Measurements from ENCODE around the gene COL6A2.
"Not testable (repeated sequence)": the region's sequence is repeated elsewhere in the genome, so short reads cannot be mapped to it uniquely, and the experiment has no call there.

Gene COL6A2

DNA sequence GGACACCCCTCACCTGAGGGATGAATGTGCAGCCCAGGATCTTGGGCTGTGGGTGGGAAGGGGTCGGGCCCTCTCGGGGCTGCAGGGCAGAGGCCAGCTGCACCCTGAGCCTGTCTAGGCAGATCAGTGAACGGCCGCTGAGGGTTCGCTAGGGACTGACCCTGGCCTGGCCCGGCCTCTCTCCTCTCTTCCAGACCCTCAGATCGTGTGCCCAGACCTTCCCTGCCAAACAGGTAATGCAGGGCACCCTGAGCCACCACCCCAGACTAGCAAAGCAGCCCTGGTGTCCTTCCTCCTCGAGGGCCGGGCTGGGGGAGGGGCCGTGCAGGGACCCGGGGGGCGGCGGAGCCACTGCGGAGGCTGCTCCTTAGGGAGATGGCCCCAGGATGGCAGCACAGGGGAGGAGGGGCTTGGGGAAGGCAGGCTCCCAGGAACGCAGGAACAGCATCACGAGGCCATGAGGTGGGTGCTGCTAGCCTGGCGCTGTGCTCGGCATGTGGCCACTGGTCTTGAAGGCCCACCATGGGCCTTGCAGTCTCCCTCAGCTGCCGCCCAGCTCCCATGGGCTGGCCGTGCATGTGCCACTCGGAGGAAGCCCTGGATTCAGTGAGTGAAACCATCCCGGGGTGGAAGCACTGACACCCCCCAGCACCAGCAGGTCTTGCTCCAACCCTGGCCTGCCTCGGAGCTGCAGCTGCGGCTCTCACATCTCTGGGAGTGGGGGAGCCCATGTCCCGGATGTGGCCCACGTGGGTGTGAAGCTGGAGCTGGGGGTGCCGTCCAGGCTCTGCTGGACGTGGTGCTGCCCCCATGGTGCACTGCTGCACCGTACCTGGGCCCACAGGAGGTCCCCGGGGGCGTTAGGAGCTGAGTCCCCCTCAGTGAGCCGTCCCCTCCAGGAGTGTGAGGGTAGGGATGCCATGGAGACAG, 28.7 kb downstream of the COL6A2 start:
- peak; percentile 40 for DNase-seq (ENCODE audit: low spot score)

DNA sequence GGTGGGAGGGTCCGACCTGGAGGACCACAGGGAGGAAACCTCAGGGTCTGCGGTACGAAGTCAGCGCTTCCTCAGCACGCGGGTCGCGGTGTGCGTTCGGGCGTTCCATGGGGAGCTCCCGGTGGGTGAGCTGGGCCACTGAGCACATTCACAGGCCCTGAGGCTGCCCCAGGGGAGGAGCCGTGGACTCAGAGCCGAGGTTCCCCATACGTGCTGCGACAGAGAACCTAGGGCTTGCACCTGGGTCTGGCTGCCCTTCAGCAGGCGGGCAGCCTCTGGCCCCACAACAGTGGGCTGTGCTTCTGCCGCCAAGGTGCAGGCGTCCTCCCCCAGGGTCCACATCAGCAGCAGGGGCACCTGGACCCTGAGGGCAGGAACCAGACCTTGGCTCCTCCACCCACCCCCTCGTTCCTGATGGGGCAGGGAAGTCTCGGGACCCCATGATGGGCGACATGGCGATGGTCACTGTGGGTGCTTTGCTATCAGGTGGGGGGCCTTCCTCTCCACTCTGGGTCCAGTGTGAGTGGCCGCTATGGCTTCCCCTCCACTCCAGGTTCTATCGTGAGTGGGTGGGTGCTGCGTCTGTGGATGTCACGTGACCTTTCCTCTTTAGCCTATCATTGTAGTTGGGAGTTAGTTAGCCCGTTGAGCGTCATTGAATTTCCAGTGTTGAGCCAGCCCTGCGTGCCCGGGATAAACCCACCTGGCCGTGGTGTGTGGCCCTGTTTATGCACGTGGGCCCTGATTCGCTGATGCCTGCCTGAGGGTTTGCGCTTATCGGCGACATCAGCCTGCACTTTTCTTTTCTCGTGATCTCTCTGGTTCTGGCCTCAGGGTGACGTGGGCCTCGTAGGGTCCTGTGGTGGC, 29.6 kb downstream of the COL6A2 start:
- DNase-seq (ENCODE audit: low spot score) = no peak

- DNase-seq (ENCODE audit: low spot score) = no peak
Measured at GRCh38 chr21:46128106-46128932, 30.4 kb downstream of the COL6A2 start.

GRCh38 chr21:46128933-46129571, 31.1 kb downstream of the COL6A2 start:
- no peak for DNase-seq (ENCODE audit: low spot score)

DNA sequence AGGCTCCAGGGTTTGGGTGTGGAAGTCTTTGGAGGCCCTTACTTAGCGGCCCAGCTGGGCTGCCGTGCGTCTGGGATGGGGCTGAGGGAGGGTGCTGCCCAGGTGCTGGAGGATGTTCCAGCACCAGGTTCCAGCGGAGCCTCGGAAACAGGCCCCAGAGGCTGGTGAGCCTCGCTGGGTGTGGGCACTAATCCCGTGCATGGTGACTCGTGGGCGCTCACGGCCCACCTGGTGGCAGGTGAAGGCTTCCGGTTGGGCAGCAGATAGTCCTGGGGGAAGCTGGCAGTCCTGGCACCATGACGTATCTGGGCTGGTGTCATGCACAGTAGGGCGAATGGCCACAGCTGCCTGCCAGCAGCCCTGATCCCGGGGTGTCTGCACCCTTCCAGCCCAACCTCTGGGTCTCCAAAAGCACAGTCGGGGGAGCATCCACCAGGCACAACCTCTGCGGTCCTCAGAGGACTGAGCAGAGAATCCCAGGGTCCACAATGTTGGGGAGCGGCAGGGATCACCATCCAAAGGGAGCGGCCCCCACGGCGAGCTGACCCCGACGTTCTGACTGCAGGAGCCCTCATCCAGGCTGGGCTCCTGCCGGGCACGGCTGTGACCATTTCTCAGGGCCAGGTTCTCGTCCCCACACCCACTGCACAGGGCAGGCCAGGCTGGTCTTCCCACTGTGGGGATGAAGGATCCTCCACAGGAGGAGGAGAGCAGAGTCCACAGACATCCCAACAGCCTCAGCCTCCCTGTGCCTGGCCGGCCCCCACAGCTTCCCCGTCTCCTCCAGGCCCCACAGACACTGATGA, 32.1 kb downstream of the COL6A2 start:
- no peak for DNase-seq (ENCODE audit: low spot score)

DNA sequence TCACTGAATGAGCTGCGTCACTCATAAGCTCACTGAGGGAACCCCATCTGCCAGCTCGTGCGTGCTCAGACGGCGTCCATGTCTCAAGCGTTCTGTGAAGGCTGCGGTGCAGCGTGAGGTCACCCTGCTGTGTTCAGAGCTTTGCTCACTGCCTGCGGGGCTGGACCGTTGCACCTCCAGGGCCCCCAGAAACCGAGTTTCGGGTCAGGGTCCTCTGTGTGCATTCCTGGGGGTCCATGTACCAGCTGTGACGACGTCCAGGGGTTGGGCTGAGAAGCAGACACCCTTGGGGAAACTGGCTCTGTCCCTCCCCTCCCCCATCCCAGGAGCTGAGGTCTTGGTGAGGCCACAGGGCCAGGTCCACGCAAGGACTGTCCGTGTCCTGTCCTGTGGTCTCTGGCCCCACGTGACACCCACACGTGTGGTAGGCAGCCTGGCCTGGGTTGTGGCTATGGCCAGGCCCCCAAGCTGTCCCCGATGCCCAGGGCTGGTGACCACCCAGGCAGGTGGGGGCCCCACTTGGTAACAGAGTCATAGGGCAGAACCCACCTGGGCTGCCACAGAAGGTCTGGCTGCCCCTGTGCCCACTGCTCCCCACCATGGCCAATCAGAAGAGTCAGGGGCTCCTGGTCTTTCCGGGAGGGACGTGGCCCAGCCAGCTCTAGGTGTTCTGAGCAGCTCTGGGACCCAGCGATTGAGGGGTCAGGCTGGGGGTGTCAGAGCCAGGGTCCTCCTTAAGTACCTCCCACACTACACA, 33.1 kb downstream of the COL6A2 start:
- no peak for DNase-seq (ENCODE audit: low spot score)

DNA sequence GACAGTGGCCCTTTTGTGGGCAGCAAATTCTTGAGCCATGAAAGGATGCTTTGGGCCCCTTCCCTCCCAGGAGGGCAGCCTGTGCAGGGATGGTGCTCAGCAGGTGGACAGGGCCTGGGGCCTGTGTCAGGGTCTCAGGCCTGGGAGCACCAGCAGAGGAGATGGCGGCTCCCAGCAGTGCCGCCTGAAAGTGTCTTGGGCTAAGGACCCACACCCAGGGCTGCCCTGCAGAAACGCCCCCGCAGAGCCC, 33.6 kb downstream of the COL6A2 start:
- no peak for DNase-seq (ENCODE audit: low spot score)

- no peak for DNase-seq (ENCODE audit: low spot score)
Measured at GRCh38 chr21:46131838-46132651, 34.1 kb downstream of the COL6A2 start.

- no peak for DNase-seq (ENCODE audit: low spot score)
Measured at GRCh38 chr21:46135782-46136395, 38.0 kb downstream of the COL6A2 start.

GRCh38 chr21:46136739-46137349, 38.9 kb downstream of the COL6A2 start:
- DNase-seq (ENCODE audit: low spot score) = no peak

DNA sequence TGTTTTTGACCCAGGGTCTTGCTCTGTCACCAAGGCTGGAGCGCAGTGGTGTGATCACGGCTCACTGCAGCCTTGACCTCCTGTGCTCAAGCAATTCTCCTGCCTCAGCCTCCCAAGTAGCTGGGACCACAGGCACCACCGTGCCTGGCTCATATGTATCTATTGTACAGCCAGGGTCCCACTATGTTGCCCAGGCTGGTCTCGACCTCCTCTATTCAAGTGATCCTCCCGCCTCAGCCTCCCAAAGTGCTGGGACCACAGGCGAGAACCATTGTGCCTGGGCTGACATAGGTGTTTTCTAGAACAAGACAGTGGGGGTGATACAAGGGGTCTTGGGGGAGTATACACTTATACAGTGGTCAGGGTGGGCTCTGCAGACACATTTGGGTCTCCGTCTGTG, 40.0 kb downstream of the COL6A2 start:
- no peak for DNase-seq (ENCODE audit: low spot score)

DNA sequence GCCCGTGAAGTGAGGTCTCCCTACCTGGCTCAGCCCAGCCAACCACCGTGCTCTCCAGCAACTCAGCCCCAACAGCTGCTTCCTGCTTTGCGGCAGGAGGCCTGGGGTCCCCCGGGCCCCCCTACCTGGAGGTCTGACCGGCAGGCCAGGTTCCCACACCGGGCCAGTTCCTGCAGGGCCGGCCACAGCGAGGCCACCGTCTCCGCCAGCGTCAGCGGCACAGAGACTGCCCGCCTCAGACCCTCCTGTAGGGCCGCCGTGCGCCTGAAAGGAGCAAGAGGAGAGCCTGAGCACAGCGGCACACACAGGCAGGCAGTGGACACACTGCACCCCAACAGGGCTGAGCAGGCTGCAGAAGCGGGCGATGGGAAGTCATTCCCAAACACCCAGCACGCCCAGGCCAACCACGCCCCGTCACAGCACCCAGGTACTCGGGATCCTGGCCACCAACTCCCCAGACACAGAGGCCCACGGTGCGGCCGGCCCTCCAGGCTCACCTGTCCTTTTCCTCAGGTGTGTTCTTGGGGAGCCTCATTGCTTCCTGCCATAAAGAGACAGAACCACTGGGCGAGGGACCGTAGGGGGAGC, 40.6 kb downstream of the COL6A2 start:
- no peak for DNase-seq (ENCODE audit: low spot score)

- DNase-seq (ENCODE audit: low spot score) = no peak
Measured at GRCh38 chr21:46139686-46140085, 41.8 kb downstream of the COL6A2 start.

- DNase-seq (ENCODE audit: low spot score) = not testable (repeated sequence)
Measured at GRCh38 chr21:46140352-46141003, 42.6 kb downstream of the COL6A2 start.

- no peak for DNase-seq (ENCODE audit: low spot score)
Measured at GRCh38 chr21:46141767-46142581, 44.1 kb downstream of the COL6A2 start.

- no peak for DNase-seq (ENCODE audit: low spot score)
Measured at GRCh38 chr21:46142582-46143473, 44.9 kb downstream of the COL6A2 start.

All from ecto neural progenitor cell (in vitro differentiated cells).